ENCODE results near the gene SAMD4B. TPM values are rescaled to one million over a fixed set of nuclear protein-coding genes. Genes with fewer than 3 reads are reported as not detected.

SAMD4B gene
- total and polyA plus RNA-seq, 10 of the 15 experiments (the other 5 are each of a cell fraction or from before 2014, with no cell fraction given), result 2.4 to 43.3 (median 23.9) TPM

DNA sequence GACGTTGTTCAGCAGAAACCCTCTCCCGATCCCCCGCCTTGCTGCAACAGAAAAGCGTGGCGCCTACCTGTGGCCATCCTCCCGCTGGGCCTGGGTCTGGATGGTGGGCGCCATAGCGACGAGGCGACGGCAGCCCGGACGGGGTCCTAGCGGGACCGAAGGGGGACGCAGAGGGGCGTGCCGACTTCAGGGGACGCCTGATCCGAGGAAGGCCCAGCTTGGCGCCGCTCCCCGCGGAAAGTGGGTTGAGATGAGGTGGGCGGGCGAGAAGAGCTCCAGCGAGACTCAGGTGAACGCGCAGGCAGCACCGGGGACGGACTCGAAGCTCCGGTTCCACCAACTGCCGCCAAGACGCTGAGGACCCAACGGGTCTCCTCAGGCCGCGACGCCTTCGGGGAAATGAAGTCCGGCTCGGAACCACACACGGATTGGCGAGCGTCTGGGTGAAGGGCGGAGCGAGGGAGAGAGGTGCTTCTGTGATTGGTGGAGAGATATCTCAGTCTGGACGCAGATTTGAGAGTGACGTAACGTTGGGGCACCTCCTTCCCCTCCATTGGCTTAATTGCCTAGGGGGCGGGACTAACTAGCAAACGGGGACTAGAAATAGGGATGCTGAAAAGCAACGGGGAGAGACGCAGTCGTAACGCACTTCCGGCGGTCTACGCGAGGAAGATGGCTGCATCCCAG lies 48.7 kb downstream of the SAMD4B start, which contains the start of the genes MED29 and PAF1 (continued):
- TF ChIP-seq, protein P1, sequence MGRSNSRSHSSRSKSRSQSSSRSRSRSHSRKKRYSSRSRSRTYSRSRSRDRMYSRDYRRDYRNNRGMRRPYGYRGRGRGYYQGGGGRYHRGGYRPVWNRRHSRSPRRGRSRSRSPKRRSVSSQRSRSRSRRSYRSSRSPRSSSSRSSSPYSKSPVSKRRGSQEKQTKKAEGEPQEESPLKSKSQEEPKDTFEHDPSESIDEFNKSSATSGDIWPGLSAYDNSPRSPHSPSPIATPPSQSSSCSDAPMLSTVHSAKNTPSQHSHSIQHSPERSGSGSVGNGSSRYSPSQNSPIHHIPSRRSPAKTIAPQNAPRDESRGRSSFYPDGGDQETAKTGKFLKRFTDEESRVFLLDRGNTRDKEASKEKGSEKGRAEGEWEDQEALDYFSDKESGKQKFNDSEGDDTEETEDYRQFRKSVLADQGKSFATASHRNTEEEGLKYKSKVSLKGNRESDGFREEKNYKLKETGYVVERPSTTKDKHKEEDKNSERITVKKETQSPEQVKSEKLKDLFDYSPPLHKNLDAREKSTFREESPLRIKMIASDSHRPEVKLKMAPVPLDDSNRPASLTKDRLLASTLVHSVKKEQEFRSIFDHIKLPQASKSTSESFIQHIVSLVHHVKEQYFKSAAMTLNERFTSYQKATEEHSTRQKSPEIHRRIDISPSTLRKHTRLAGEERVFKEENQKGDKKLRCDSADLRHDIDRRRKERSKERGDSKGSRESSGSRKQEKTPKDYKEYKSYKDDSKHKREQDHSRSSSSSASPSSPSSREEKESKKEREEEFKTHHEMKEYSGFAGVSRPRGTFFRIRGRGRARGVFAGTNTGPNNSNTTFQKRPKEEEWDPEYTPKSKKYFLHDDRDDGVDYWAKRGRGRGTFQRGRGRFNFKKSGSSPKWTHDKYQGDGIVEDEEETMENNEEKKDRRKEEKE (IDR thresholded peaks at IDR 0.05), result no peak
- TF ChIP-seq ESRRA (IDR thresholded peaks at IDR 0.05; ENCODE audit: low read length) (0 out of 2 replicates have a peak, but pooled peaks have one; percentile 30), CBFB (IDR thresholded peaks at IDR 0.05; ENCODE audit: low read depth) (peak; percentile 68; the same call in 1 of the 2 replicates), CEBPB (IDR thresholded peaks at IDR 0.05; ENCODE audit: borderline replicate concordance in 1 of 2, low read depth in 2 of 2, low read length in 2 of 2) (no peak), RAD21 (IDR thresholded peaks at IDR 0.05; ENCODE audit: insufficient read depth, low read depth, low read length) (no peak), SPI1 (IDR thresholded peaks at IDR 0.05; ENCODE audit: borderline replicate concordance, insufficient read depth, low read depth, low read length) (0 out of 2 replicates have a peak, but pooled peaks have one; percentile 4), POU2F2 (IDR thresholded peaks at IDR 0.05; ENCODE audit: borderline replicate concordance, low read depth, low read length) (peak; percentile 80), SIX5 (IDR thresholded peaks at IDR 0.05; ENCODE audit: low read depth, low read length, severe bottlenecking) (peak; percentile 80), DPF2 (IDR thresholded peaks at IDR 0.05) (peak; percentile 75), LARP7 (IDR thresholded peaks at IDR 0.05) (peak; percentile 97), BMI1 (IDR thresholded peaks at IDR 0.05; ENCODE audit: borderline replicate concordance) (peak; percentile 47; the same call in 1 of the 2 replicates), NFYA (IDR thresholded peaks at IDR 0.05; ENCODE audit: borderline replicate concordance, low read depth, low read length) (peak; percentile 38; the same call in 1 of the 2 replicates), ZNF217 (IDR thresholded peaks at IDR 0.05) (peak; percentile 62; the same call in 1 of the 2 replicates), IKZF1 (conservative IDR thresholded peaks at IDR 0.05) (peak; percentile 93), ZNF207 (IDR thresholded peaks at IDR 0.05; ENCODE audit: borderline replicate concordance) (peak; percentile 98)
- TF ChIP-seq, protein P2, sequence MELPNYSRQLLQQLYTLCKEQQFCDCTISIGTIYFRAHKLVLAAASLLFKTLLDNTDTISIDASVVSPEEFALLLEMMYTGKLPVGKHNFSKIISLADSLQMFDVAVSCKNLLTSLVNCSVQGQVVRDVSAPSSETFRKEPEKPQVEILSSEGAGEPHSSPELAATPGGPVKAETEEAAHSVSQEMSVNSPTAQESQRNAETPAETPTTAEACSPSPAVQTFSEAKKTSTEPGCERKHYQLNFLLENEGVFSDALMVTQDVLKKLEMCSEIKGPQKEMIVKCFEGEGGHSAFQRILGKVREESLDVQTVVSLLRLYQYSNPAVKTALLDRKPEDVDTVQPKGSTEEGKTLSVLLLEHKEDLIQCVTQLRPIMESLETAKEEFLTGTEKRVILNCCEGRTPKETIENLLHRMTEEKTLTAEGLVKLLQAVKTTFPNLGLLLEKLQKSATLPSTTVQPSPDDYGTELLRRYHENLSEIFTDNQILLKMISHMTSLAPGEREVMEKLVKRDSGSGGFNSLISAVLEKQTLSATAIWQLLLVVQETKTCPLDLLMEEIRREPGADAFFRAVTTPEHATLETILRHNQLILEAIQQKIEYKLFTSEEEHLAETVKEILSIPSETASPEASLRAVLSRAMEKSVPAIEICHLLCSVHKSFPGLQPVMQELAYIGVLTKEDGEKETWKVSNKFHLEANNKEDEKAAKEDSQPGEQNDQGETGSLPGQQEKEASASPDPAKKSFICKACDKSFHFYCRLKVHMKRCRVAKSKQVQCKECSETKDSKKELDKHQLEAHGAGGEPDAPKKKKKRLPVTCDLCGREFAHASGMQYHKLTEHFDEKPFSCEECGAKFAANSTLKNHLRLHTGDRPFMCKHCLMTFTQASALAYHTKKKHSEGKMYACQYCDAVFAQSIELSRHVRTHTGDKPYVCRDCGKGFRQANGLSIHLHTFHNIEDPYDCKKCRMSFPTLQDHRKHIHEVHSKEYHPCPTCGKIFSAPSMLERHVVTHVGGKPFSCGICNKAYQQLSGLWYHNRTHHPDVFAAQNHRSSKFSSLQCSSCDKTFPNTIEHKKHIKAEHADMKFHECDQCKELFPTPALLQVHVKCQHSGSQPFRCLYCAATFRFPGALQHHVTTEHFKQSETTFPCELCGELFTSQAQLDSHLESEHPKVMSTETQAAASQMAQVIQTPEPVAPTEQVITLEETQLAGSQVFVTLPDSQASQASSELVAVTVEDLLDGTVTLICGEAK (IDR thresholded peaks at IDR 0.05; ENCODE audit: borderline replicate concordance), result peak; percentile 87; the same call in 1 of the 2 replicates
- TF ChIP-seq, protein P3, sequence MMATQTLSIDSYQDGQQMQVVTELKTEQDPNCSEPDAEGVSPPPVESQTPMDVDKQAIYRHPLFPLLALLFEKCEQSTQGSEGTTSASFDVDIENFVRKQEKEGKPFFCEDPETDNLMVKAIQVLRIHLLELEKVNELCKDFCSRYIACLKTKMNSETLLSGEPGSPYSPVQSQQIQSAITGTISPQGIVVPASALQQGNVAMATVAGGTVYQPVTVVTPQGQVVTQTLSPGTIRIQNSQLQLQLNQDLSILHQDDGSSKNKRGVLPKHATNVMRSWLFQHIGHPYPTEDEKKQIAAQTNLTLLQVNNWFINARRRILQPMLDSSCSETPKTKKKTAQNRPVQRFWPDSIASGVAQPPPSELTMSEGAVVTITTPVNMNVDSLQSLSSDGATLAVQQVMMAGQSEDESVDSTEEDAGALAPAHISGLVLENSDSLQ (IDR thresholded peaks at IDR 0.05), result peak; percentile 98
- TF ChIP-seq, protein P4, sequence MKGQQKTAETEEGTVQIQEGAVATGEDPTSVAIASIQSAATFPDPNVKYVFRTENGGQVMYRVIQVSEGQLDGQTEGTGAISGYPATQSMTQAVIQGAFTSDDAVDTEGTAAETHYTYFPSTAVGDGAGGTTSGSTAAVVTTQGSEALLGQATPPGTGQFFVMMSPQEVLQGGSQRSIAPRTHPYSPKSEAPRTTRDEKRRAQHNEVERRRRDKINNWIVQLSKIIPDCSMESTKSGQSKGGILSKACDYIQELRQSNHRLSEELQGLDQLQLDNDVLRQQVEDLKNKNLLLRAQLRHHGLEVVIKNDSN (IDR thresholded peaks at IDR 0.05; ENCODE audit: borderline replicate concordance, extremely low read length, insufficient read depth, low read depth, low read length), result no peak
- TF ChIP-seq, protein P5, sequence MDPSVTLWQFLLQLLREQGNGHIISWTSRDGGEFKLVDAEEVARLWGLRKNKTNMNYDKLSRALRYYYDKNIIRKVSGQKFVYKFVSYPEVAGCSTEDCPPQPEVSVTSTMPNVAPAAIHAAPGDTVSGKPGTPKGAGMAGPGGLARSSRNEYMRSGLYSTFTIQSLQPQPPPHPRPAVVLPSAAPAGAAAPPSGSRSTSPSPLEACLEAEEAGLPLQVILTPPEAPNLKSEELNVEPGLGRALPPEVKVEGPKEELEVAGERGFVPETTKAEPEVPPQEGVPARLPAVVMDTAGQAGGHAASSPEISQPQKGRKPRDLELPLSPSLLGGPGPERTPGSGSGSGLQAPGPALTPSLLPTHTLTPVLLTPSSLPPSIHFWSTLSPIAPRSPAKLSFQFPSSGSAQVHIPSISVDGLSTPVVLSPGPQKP (IDR thresholded peaks at IDR 0.05; ENCODE audit: low read depth, low read length), result peak; percentile 90; the same call in 1 of the 2 replicates
